Ovary (tissue), 3 donors: ENCODE results near the gene MIEF2.

Experiments
- EP300 ChIP-seq: sonication (generic); formaldehyde crosslinking; IDR thresholded peaks from one replicate; pipeline ENCODE4 v1.6.1; 2017; ENCODE audit warnings: antibody characterized with exemption
- TF ChIP-seq, protein P1 (sequence below), 3 donors: fragments of 450-650 bp in 2 of 3; fragments of 200-600 bp in 1 of 3; IDR thresholded peaks; one replicate each; pipeline versions ENCODE4 v1.5.1 to v1.8.0; 2016 to 2022; ENCODE audit warnings: antibody characterized with exemption in 3 of 3, mild to moderate bottlenecking in 1 of 3
- donor health status: DM: no; HTN: no; CAD: no.

DNA sequence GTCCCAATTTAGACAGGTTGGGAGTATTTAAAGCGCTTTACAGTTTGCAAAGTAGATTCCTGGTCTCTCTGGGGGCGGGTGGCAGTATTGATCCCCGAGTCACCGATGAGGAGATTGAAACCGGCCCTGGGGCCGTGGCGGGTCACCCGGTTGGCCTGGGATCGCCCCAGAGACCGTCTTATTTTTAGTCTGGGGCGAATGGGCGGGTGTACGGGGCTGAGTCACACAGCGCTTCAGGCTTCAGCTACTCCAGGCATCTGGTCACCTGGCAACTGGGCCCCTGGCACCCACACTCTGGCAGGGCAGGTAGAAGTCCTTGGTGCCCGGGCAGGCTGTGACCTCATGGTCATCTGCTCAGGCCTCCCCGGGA lies 669 bp downstream of the MIEF2 start:
- TF ChIP-seq, protein P1, sequence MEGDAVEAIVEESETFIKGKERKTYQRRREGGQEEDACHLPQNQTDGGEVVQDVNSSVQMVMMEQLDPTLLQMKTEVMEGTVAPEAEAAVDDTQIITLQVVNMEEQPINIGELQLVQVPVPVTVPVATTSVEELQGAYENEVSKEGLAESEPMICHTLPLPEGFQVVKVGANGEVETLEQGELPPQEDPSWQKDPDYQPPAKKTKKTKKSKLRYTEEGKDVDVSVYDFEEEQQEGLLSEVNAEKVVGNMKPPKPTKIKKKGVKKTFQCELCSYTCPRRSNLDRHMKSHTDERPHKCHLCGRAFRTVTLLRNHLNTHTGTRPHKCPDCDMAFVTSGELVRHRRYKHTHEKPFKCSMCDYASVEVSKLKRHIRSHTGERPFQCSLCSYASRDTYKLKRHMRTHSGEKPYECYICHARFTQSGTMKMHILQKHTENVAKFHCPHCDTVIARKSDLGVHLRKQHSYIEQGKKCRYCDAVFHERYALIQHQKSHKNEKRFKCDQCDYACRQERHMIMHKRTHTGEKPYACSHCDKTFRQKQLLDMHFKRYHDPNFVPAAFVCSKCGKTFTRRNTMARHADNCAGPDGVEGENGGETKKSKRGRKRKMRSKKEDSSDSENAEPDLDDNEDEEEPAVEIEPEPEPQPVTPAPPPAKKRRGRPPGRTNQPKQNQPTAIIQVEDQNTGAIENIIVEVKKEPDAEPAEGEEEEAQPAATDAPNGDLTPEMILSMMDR (IDR thresholded peaks at IDR 0.05), result no peak
- TF ChIP-seq EP300, result no peak
